Measurements from ENCODE around the gene CHMP4B.

The CHMP4B gene

GRCh38 chr20:33822423-33822822 is 11.3 kb downstream of the CHMP4B start:
- DNase-seq = no peak

- no peak for DNase-seq
These were observed 11.8 kb downstream of the CHMP4B start for GRCh38 chr20:33822991-33823390.

DNA sequence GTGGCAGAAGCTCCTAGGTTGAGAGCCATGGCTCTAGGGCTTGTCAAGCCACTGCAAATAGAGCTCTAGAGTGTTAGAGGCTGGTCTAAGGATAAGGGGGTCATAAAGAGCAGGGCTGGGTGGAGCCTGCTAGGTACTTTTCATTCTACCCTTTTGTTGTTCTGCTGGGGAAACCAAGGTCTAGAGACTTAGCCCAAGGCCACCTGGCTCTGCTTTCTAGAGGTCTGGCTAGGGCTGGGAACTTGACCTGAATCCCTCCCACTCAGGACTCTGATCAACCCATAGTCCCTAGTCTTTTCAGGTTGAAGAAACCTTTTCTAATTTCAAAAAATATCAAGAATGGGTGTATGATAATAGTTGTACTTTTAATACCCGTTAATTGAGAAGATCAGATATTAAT is 13.7 kb downstream of the CHMP4B start:
- DNase-seq = no peak

- no peak for DNase-seq
These were observed 14.5 kb downstream of the CHMP4B start for GRCh38 chr20:33825340-33826269.

- no peak for DNase-seq
These were observed 15.2 kb downstream of the CHMP4B start for GRCh38 chr20:33826270-33826897.

- DNase-seq = no peak
These were observed 16.0 kb downstream of the CHMP4B start for GRCh38 chr20:33827109-33827508.

GRCh38 chr20:33827634-33828325 is 16.6 kb downstream of the CHMP4B start:
- no peak for DNase-seq

GRCh38 chr20:33828326-33828844 is 17.2 kb downstream of the CHMP4B start:
- DNase-seq = no peak

DNA sequence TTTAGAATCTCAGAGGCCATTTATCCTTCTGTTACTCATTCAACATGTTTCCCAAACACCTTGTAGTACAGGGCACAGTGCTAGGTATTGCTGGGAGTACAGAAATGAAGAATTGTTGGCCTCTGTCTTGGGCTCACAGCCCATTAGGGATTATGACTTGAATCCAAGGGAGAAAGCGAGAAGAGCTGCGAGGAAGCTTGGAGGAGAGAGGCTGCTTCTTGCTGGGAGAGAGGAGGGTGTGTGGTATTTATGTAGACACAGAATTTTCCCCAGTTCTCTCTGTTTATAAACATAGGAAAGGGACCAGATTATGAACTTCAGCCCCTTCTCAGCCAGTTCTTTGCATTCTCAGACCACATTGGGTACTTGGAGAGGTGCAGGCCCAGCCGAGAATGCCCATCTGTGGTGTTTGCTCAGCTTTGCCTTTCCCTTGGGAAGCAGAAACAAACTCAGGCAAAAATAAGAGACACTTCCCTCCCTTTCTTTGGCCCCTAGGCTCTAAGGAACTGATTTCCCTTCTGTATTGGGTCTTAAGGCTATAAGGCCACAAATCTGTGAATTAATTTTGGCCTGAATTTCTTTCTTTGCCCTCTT is 17.9 kb downstream of the CHMP4B start:
- DNase-seq = no peak

DNA sequence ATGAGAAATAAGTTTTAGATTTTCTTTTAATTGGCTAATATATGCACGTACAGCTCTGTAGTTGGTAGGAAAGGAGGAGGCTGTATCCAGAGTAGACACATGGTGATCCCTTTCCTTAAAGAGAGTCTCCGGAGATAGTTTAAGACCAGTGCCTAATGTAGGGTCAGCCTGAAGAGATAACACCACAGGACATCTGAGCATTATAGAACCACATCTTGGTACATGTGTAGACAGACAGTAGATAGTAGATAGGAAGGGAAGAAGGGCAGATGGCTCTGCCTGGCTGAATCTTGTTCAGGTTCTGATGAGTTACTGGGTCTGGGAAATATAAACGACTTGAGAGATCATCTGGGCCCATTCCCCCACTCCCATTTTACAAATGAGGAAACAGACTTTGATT is 18.5 kb downstream of the CHMP4B start:
- DNase-seq = no peak

DNA sequence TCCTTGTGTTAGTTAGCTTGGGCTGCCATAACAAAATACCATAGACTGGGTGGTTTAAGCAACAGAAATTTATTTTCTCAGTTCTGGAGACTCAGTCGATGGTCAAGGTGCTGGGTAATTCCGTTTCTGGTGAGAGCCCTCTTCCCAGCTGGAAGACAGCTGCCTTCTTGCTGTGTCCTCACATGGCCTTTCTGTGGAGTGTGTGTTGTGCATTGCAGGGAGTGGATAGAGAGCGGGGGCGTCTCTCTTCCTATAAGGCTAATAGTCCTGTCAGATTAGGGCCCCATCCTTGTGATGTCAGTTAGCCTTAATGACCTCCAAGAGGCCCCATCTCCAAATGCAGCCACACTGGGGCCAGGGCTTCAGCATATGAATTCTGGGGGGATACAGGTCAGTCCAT is 19.2 kb downstream of the CHMP4B start:
- no peak for DNase-seq

DNA sequence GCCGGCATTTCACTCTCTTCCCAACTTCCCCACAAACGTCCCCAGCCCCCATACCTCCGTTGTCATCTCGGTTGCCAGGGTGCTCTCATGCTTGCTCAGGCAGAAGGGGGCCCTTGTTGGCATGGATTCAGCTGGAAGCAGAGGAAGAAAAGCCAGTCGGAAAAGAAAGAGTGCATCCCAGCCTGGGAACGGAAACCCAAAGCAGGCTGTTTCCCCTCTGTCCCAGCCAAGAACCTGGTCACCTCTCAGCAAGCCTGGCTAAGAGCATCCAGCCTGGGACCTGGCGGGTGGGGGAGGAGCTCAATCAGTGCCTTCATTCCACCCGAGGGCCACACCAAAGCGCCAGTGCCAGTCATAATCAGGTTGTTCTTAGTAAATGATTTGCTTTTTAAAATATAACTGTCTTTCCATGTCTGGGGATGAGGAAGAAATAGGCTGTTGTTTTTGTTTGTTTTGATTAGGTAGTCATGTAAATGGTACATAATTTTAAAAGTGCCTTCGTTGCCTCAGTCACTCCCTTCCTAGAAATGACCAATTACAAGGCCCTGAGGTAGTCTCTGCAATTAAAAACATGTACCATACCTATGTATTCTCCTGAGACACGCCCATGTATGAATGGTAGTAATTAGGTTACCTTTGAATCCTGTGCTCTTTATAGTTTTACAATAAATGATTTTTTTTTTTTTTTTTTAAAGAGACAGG is 21.1 kb downstream of the CHMP4B start:
- no peak for DNase-seq

DNA sequence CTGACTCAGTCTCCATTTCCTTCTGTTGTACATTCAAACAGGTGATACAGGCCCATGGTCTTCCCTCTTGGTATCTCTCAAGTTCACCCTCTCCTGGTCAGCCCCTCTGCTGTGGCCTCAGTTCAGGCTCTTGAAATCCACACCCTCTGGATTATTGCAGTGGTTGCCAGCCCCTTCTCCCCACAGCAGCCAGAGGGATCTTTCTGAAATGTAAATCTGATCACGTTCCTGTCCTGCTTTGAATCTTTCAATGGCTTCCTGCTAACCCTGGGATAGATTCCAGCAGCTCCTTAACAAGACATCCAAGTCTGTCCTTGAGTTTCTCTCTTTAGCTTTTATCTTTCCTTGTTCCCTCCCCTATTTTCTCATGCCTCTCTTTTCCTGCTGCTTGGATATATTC is 22.2 kb downstream of the CHMP4B start:
- no peak for DNase-seq

GRCh38 chr20:33835615-33836172 is 24.5 kb downstream of the CHMP4B start:
- DNase-seq = no peak

GRCh38 chr20:33836277-33836676 is 25.1 kb downstream of the CHMP4B start:
- DNase-seq = no peak

- DNase-seq = no peak
These were observed 26.1 kb downstream of the CHMP4B start for GRCh38 chr20:33837096-33837830.

DNA sequence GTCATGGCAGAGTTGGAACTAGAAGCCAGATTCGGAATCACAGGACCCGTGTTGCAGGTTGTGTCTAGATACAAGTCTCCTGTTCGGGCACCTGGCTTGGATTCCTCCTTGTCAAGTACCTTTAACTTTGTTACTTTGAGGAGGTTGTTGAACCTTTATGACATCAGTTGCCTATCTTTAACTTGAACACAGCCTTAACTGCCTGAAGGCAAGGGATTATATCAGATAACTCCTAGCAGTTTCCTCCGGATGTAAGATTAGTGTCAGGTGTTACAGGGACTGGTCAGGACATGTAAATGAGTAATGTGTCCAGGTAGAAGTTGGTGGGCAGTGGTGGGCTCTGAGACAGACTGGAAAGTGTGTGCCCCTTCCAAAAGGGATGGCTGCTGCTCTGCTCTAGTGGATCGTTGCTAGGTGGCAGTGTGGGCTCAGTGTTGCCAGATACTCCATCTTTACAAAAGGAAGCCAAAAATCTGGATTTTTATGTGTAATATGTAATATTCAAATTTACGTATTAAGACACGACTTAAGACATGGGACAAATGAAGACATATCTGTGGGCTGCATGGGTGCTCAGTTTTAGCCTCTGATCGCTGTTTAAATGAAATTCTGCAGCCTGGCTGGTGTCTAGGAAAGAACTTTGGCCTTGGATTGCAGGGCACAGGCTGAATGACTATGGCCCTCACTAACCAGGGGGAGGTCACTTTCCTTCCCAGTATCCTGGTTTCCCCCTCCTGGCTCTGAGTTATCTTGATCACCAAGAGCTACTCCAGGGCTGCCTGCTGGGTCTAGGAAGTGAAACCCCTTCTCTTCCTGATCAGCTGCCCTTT is 27.1 kb downstream of the CHMP4B start:
- no peak for DNase-seq

DNA sequence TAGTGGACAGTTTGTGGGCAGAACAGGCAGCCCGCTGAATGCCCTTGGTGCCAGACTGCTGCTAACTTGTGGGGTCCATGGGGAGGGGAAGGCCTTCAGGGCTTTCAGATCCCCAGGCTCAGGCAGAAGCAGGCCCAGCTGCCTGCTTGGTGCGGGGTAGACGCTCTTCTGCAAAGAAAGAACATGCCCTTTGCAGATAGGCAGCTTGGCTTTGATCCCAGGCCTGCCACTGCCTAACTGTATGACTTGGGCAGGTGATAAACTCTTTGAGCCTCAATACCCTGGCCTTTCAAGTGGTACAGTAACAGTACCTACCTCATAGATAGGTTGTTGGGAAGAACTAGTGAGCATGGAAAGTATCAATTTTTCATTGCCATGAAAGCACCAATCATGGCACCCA is 28.4 kb downstream of the CHMP4B start:
- no peak for DNase-seq

- DNase-seq = no peak
These were observed 29.0 kb downstream of the CHMP4B start for GRCh38 chr20:33840160-33840559.

DNA sequence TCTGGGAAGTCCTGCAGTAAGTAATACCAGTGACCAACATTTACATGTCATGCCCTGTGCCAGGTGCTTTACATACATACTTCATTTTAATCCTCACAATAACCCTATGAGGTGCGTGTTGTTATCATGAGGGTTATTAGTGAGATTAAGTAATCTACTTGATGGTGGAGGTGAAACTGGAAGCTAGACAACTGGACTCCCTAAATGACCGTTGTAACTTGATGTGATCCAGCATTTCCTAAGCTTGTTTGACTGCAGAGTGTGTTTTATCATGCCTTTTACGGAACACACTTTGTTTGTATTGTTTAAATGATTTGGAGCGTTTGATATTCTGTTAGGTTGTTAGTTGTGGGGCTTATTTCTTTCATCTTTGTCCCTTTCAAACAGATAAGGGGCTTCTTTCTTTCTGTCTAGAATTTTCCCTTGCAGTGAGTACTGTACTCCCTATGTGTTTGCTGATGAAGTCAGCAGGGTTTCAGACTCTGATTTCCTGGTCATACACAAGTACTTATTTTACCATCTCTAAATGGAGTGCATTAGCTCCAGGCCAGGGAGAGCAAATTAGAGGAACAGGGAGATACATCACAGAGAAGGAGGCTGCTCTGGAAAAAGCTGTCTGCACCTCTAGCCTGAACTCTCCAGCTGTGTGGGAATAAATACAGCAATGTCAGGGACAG is 29.7 kb downstream of the CHMP4B start:
- no peak for DNase-seq
